B cell (primary cell): ENCODE results near the gene DGAT2. TPM values are rescaled to one million over a fixed set of nuclear protein-coding genes. Genes with fewer than 3 reads are reported as not detected.

Source experiments
- ATAC-seq: fragments of 200-7000 bp; cut with Tn5 transposase; one replicate; pipeline ENCODE4 v1.10.0; 2021; ENCODE audit warnings: low read depth, mild to moderate bottlenecking, moderate number of reproducible peaks, moderate library complexity
- CTCF ChIA-PET: fragments of 350-600 bp; sonication (Branson Sonifier 250); formaldehyde crosslinking; loops from one replicate; lab custom pipeline; 2021; ENCODE audit warnings: antibody characterized with exemption, inconsistent platforms; lab: Charles Lee
- POLR2A ChIA-PET: fragments of 350-600 bp; sonication (Branson Sonifier 250); formaldehyde crosslinking; loops from one replicate; lab custom pipeline; 2021; ENCODE audit warnings: antibody characterized with exemption; lab: Charles Lee
- DNase-seq: peaks from one replicate; pipeline ENCODE4 v3.0.0; 2013
- H2AFZ ChIP-seq: 2 replicates; pipeline ENCODE4 v1.6.1; 2012; ENCODE audit warnings: mild to moderate bottlenecking, low read depth, low read length; ENCODE audit not compliant: insufficient read depth, poor library complexity, severe bottlenecking
- H3K27ac ChIP-seq, 2 donors: 1 replicate in 1 of 2; 2 replicates in 1 of 2; pipeline ENCODE4 v1.5.1; 2012 to 2013; ENCODE audit warnings: low read length in 2 of 2, mild to moderate bottlenecking in 2 of 2, moderate library complexity in 1 of 2
- H3K27me3 ChIP-seq, 4 experiments: fragments of 200-600 bp in 1 of 4; sonication (generic) in 1 of 4; replicated peaks in 1 of 4; 1 replicate in 2 of 4; 2 replicates in 2 of 4; pipeline versions ENCODE4 v1.6.1 to v1.7.0; 2013 to 2016; ENCODE audit warnings: low read length in 3 of 4, mild to moderate bottlenecking in 2 of 4, mixed read lengths in 1 of 4, moderate library complexity in 1 of 4; ENCODE audit not compliant: insufficient read depth in 4 of 4, control insufficient read depth in 3 of 4; ENCODE audit errors: control extremely low read depth in 1 of 4
- H3K36me3 ChIP-seq, 2 experiments: replicated peaks in 1 of 2; 1 replicate in 1 of 2; 2 replicates in 1 of 2; pipeline versions ENCODE4 v1.6.1 to v1.7.1; 2013; ENCODE audit warnings: low read length in 1 of 2; ENCODE audit not compliant: insufficient read depth in 2 of 2, control insufficient read depth in 1 of 2; ENCODE audit errors: control extremely low read depth in 1 of 2, extremely low read depth in 1 of 2
- H3K4me1 ChIP-seq, 2 donors: fragments of 200-600 bp in 1 of 2; sonication (generic) in 1 of 2; 1 replicate in 1 of 2; 2 replicates in 1 of 2; pipeline versions ENCODE4 v1.5.1 to v1.6.1; 2013 to 2017; ENCODE audit warnings: low read length in 2 of 2; ENCODE audit not compliant: control insufficient read depth in 2 of 2, insufficient read depth in 2 of 2
- H3K4me2 ChIP-seq: replicated peaks from 2 replicates; pipeline ENCODE3; 2012; ENCODE audit warnings: mild to moderate bottlenecking, low read depth, low read length; ENCODE audit not compliant: poor library complexity, severe bottlenecking
- H3K4me3 ChIP-seq, 5 experiments: fragments of 200-600 bp in 1 of 5; sonication (generic) in 1 of 5; 1 replicate in 3 of 5; 2 replicates in 2 of 5; pipeline versions ENCODE4 v1.5.1 to v1.7.0; 2011 to 2016; ENCODE audit warnings: low read length in 4 of 5, mild to moderate bottlenecking in 4 of 5, low read depth in 2 of 5, control low read depth in 1 of 5, moderate library complexity in 1 of 5; ENCODE audit not compliant: insufficient read depth in 1 of 5; ENCODE audit errors: control extremely low read depth in 1 of 5, extremely low read depth in 1 of 5
- H3K79me2 ChIP-seq: fragments of 200-600 bp; sonication (generic); one replicate; pipeline ENCODE4 v1.6.0; 2016; ENCODE audit warnings: low read length; ENCODE audit not compliant: control insufficient read depth, insufficient read depth
- H3K9ac ChIP-seq: fragments of 200-600 bp; sonication (generic); 2 replicates; pipeline ENCODE4 v1.6.1; 2017; ENCODE audit warnings: mild to moderate bottlenecking, low read length, moderate library complexity
- H3K9me3 ChIP-seq, 3 donors: one replicate each; pipeline versions ENCODE4 v1.6.1 to v1.7.1; 2013; ENCODE audit warnings: low read length in 2 of 3; ENCODE audit not compliant: control insufficient read depth in 2 of 3, insufficient read depth in 1 of 3; ENCODE audit errors: control extremely low read depth in 1 of 3
- H4K20me1 ChIP-seq: 2 replicates; pipeline ENCODE4 v1.6.0; 2012; ENCODE audit warnings: mild to moderate bottlenecking, low read length; ENCODE audit not compliant: insufficient read depth, control insufficient read depth, poor library complexity, severe bottlenecking
- H3K27ac Mint-ChIP-seq: one replicate; pipeline ENCODE4 v1.8.0; 2021; ENCODE audit warnings: mixed read lengths
- H3K27me3 Mint-ChIP-seq: one replicate; pipeline ENCODE4 v1.8.0; 2021; ENCODE audit warnings: mixed read lengths
- H3K4me1 Mint-ChIP-seq: one replicate; pipeline ENCODE4 v1.8.0; 2021; ENCODE audit warnings: mixed read lengths
- H3K4me3 Mint-ChIP-seq: one replicate; pipeline ENCODE4 v1.8.0; 2021; ENCODE audit warnings: mixed read lengths
- H3K9me3 Mint-ChIP-seq: one replicate; pipeline ENCODE4 v1.8.0; 2022; ENCODE audit warnings: mixed read lengths; ENCODE audit not compliant: insufficient read depth
- EZH2 ChIP-seq: IDR thresholded peaks from 2 replicates; pipeline ENCODE4 v1.6.1; 2012; ENCODE audit warnings: borderline replicate concordance, low read depth, mild to moderate bottlenecking, moderate library complexity, low read length; ENCODE audit not compliant: insufficient read depth, poor library complexity, severe bottlenecking
- WGBS: methylation state at CpG from one replicate; pipeline ENCODE4 v1.1.5; 2013; ENCODE audit warnings: missing lambda C conversion rate; ENCODE audit not compliant: insufficient coverage; 5-methylcytosine and 5-hydroxymethylcytosine counted together
- intact Hi-C: fragments of 100-400 bp; cut with micrococcal nuclease; formaldehyde crosslinking; loops from one replicate; pipeline ENCODE4 v1.10.0; 2022
- polyA plus RNA-seq: library from polyadenylated mRNA; depleted of rRNA; stranded (reverse); fragments of >200 nt; gene quantifications from 2 replicates; pipeline ENCODE4 v1.2.3, GENCODE V29; 2012
- total RNA-seq, 2 donors: library from RNA; stranded (reverse); fragments of 120-200 nt in 1 of 2; gene quantifications; 1 replicate in 1 of 2; 2 replicates in 1 of 2; pipeline versions ENCODE4 v1.2.3 to v1.2.4, GENCODE V29; 2013 to 2022
- TF ChIP-seq, protein P1 (sequence below): fragments of 200-600 bp; IDR thresholded peaks from one replicate; pipeline ENCODE4 v1.8.0; 2022; ENCODE audit warnings: antibody characterized with exemption, mild to moderate bottlenecking

Gene DGAT2
- total and polyA plus RNA-seq, 2 donors (not counting 1 experiment from before 2014, with no cell fraction given): 5.8 to 6.5 TPM

DNA sequence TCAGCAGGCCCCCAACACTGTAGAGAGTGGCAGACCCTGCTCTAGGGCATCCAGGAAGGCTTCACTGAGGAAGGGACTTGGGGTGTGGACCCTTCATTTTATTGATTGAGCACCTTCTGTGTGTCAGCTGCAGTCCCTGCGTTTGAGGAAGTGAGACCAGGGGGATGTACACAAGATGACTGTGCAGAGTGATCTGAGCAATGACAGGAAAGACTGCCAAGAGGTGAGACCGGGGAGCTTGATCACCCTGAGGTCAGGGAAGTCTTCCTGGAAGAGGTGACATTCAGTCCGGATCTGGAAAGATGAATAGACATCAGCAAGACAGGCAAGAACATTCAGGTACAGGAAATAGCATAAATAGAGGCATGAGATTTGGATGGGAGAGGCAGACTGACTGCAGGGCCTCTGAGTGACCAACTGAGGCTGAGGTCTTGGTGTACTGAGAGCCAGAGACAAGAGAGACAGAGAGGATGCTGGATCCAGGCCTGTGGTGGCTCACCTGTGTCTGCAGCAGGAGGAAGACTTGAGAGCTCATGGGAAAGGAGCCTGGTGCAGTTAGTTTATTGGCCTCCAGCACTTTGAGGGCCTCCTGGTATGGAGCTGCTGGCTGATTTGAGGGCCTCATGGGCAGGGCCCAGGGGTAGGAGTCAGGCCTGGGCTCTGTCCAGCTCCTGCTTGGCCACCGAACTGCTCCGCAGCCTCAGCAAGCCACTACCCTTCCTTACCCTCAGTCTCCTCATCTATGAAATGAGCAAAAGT lies 5.2 kb downstream of the DGAT2 start:
- Histone ChIP-seq H4K20me1 (peaks cover 6% of the 10 kb centered on the region), H3K79me2 (peaks cover 20% of the 10 kb centered on the region), H2AFZ (no peak overlapping the region), H3K9me3 (no peaks in the 10 kb centered on the region), H3K4me3 (peak overlapping the region in 1 of 5 experiments; percentile 37), H3K36me3 (peaks cover 0 to 2% of the 10 kb centered on the region in 2 experiments), H3K27me3 (no peaks in the 10 kb centered on the region), H3K27ac (peak overlapping the region; percentile 77 to 84), H3K4me1 (peaks cover 45 to 70% of the 10 kb centered on the region in 2 donors), H3K4me2 (peak overlapping the region; percentile 67), H3K9ac (peak overlapping the region; percentile 22)
- WGBS: 25% methylated on average over 4 of the region's 5 CpGs
- TF ChIP-seq, protein P1, sequence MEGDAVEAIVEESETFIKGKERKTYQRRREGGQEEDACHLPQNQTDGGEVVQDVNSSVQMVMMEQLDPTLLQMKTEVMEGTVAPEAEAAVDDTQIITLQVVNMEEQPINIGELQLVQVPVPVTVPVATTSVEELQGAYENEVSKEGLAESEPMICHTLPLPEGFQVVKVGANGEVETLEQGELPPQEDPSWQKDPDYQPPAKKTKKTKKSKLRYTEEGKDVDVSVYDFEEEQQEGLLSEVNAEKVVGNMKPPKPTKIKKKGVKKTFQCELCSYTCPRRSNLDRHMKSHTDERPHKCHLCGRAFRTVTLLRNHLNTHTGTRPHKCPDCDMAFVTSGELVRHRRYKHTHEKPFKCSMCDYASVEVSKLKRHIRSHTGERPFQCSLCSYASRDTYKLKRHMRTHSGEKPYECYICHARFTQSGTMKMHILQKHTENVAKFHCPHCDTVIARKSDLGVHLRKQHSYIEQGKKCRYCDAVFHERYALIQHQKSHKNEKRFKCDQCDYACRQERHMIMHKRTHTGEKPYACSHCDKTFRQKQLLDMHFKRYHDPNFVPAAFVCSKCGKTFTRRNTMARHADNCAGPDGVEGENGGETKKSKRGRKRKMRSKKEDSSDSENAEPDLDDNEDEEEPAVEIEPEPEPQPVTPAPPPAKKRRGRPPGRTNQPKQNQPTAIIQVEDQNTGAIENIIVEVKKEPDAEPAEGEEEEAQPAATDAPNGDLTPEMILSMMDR: no peak
- no peak for TF ChIP-seq EZH2
- ATAC-seq: peak; percentile 76
- peak overlapping the region; percentile 73 for H3K27ac Mint-ChIP-seq
- H3K4me3 Mint-ChIP-seq: peak overlapping the region; percentile 33
- no peaks in the 10 kb centered on the region for H3K9me3 Mint-ChIP-seq
- peak; percentile 84 for DNase-seq
- POLR2A ChIA-PET: interaction anchor here (0.8 to 1.1 kb wide), 3 partner anchors 11 to 41 kb away, joined by 3 to 4 read pairs (median 3); no protein-coding TSS in a partner anchor
- CTCF ChIA-PET: interaction anchor here (0.6 to 2.5 kb wide), 9 partner anchors 26 to 545 kb away, joined by 3 to 12 read pairs (median 5); no protein-coding TSS in a partner anchor
- intact Hi-C loops: loop anchor here (1.0 to 2.0 kb wide), 2 partner anchors 29 to 42 kb away; partner anchors contain the start of gene UVRAG
- H3K4me1 Mint-ChIP-seq: peaks cover 77% of the 10 kb centered on the region
- H3K27me3 Mint-ChIP-seq: no peaks in the 10 kb centered on the region

DNA sequence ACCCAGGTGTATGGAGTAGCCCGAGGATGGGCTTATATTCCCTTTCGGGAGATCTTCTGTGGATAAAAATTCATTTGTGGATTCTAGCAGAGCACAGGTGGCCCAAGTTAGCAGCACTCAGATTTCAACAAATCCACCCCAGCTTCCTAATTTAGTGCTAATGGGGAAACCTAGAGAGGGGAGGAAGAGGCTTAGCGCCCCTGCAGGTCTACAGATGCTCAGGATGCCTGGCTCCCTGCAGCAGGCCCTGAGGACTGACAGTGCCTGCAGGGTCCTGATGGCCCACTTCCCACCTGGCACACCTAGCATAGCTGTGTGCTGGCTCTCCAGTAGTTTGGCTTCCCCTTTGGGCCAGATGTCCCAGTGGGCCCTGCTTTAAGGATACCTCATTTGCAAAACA lies 6.5 kb downstream of the DGAT2 start:
- Histone ChIP-seq H3K4me3 (no peak overlapping the region), H3K4me2 (no peak overlapping the region), H4K20me1 (peaks cover 6% of the 10 kb centered on the region), H2AFZ (no peak overlapping the region), H3K9me3 (no peaks in the 10 kb centered on the region), H3K27ac (no peak overlapping the region), H3K79me2 (peaks cover 20% of the 10 kb centered on the region), H3K9ac (no peak overlapping the region), H3K36me3 (peaks cover 0 to 2% of the 10 kb centered on the region in 2 experiments), H3K4me1 (peaks cover 36 to 67% of the 10 kb centered on the region in 2 donors), H3K27me3 (no peaks in the 10 kb centered on the region)
- WGBS: 88% methylated on average over 1 of the region's 3 CpGs
- no peak for ATAC-seq
- no peak for TF ChIP-seq EZH2
- TF ChIP-seq, protein P1: no peak
- DNase-seq: no peak
- intact Hi-C loops: no loop called here
- H3K9me3 Mint-ChIP-seq: no peaks in the 10 kb centered on the region
- no peaks in the 10 kb centered on the region for H3K27me3 Mint-ChIP-seq
- ChIA-PET CTCF (interaction anchor here (0.6 to 2.5 kb wide), 5 partner anchors 10 to 105 kb away, joined by 3 to 12 read pairs (median 4); no protein-coding TSS in a partner anchor), POLR2A (no interaction called here)
- peaks cover 75% of the 10 kb centered on the region for H3K4me1 Mint-ChIP-seq
- H3K27ac Mint-ChIP-seq: no peak overlapping the region
- H3K4me3 Mint-ChIP-seq: no peak overlapping the region
